ENCODE results near the gene AFF1.
"Not testable (repeated sequence)": the region's sequence is repeated elsewhere in the genome, so short reads cannot be mapped to it uniquely, and the experiment has no call there.

AFF1 gene

GRCh38 chr4:87012265-87012953 is 77.6 kb downstream of the AFF1 start:
- no peak for DNase-seq

GRCh38 chr4:87012954-87013308 is 78.1 kb downstream of the AFF1 start:
- not testable (repeated sequence) for DNase-seq

- no peak for DNase-seq
Measured at GRCh38 chr4:87014284-87014782, 79.5 kb downstream of the AFF1 start.

GRCh38 chr4:87015416-87015815 is 80.6 kb downstream of the AFF1 start:
- no peak for DNase-seq

- DNase-seq, result no peak
Measured at GRCh38 chr4:87017580-87018342, 83.0 kb downstream of the AFF1 start.

GRCh38 chr4:87018753-87019152 is 83.9 kb downstream of the AFF1 start:
- no peak for DNase-seq

GRCh38 chr4:87019246-87019791 is 84.5 kb downstream of the AFF1 start:
- no peak for DNase-seq

GRCh38 chr4:87019898-87020297 is 85.1 kb downstream of the AFF1 start:
- no peak for DNase-seq

GRCh38 chr4:87024201-87024600 is 89.4 kb downstream of the AFF1 start:
- DNase-seq, result no peak

- no peak for DNase-seq
Measured at GRCh38 chr4:87025023-87025613, 90.3 kb downstream of the AFF1 start.

- DNase-seq, result no peak
Measured at GRCh38 chr4:87025614-87026041, 90.8 kb downstream of the AFF1 start.

- DNase-seq, result no peak
Measured at GRCh38 chr4:87026800-87027495, 92.1 kb downstream of the AFF1 start.

- DNase-seq, result no peak
Measured at GRCh38 chr4:87029356-87029755, 94.5 kb downstream of the AFF1 start.

GRCh38 chr4:87030124-87030523 is 95.3 kb downstream of the AFF1 start:
- DNase-seq, result no peak

GRCh38 chr4:87030755-87031441 is 96.1 kb downstream of the AFF1 start:
- no peak for DNase-seq

GRCh38 chr4:87031920-87032319 is 97.1 kb downstream of the AFF1 start:
- DNase-seq, result no peak

GRCh38 chr4:87032884-87033533 is 98.2 kb downstream of the AFF1 start:
- DNase-seq, result no peak

- no peak for DNase-seq
Measured at GRCh38 chr4:87033902-87034301, 99.1 kb downstream of the AFF1 start.

- DNase-seq, result no peak
Measured at GRCh38 chr4:87034527-87034926, 99.7 kb downstream of the AFF1 start.

- no peak for DNase-seq
Measured at GRCh38 chr4:87035881-87036509, 101.2 kb downstream of the AFF1 start.

- DNase-seq, result no peak
Measured at GRCh38 chr4:87036713-87037112, 101.9 kb downstream of the AFF1 start.
